K562 (cell line): ENCODE data around the gene TRAP1. TPM values are rescaled to one million over a fixed set of nuclear protein-coding genes. Genes with fewer than 3 reads are reported as not detected.

ENCODE experiments used
- ATAC-seq: fragments of 200-7000 bp; cut with Tn5 transposase; 3 replicates; pipeline ENCODE4 v1.9.1; 2020; ENCODE audit warnings: moderate library complexity
- BruUV-seq: library from RNA; stranded (reverse); fragments of 400-500 nt; replicated peaks from 2 replicates; lab custom pipeline; 2021; lab: Mats Ljungman, UMichigan
- CTCF ChIA-PET: fragments of 300-600 bp; formaldehyde crosslinking; extraction: SDS; loops from one replicate; lab custom pipeline; 2021; ENCODE audit warnings: low intra/inter-chr PET ratio; lab: Yijun Ruan, JAX
- POLR2A ChIA-PET: fragments of 300-600, 350-650 bp; sonication (Branson Sonifier 250); formaldehyde crosslinking; extraction: SDS; loops from one replicate; lab custom pipeline; 2021; ENCODE audit warnings: antibody characterized with exemption, inconsistent platforms; lab: Yijun Ruan, JAX
- DNase-seq, 4 experiments: peaks; one replicate each; pipeline versions ENCODE4 v3.0.0 to v3.0.0-alpha.2; 2011 to 2018; ENCODE audit warnings: low spot score in 3 of 4, mixed read lengths in 3 of 4; ENCODE audit errors: extremely low read depth in 1 of 4
- FAIRE-seq: peaks from 2 replicates; lab custom pipeline; 2011; peaks lifted over from hg19 to GRCh38; lab: Jason Lieb, UNC
- H2AFZ ChIP-seq: 2 replicates; pipeline ENCODE4 v1.6.0; 2011; ENCODE audit warnings: low read depth, low read length, control low read depth, inconsistent platforms
- H3K27ac ChIP-seq: fragments of 200-600 bp; 3 replicates; pipeline ENCODE4 v1.8.0; 2011; ENCODE audit warnings: low read depth, mild to moderate bottlenecking, control low read depth, inconsistent platforms, low read length, moderate library complexity, mixed read lengths; ENCODE audit errors: extremely low read depth
- H3K27me3 ChIP-seq, 2 experiments: fragments of 300-600 bp in 1 of 2; 2 replicates in 1 of 2; 3 replicates in 1 of 2; pipeline versions ENCODE4 v1.6.0 to v1.8.0; 2011; ENCODE audit warnings: inconsistent platforms in 2 of 2, low read length in 2 of 2, mild to moderate bottlenecking in 1 of 2, mixed read lengths in 1 of 2, moderate library complexity in 1 of 2; ENCODE audit not compliant: control insufficient read depth in 2 of 2, insufficient read depth in 2 of 2
- H3K36me3 ChIP-seq: fragments of 300-600 bp; 3 replicates; pipeline ENCODE4 v1.8.0; 2011; ENCODE audit warnings: mild to moderate bottlenecking, low read length, inconsistent platforms; ENCODE audit not compliant: control insufficient read depth, insufficient read depth
- H3K4me1 ChIP-seq, 2 experiments: fragments of 200-600 bp in 1 of 2; replicated peaks in 1 of 2; 2 replicates in 1 of 2; 3 replicates in 1 of 2; pipeline versions ENCODE4 v1.5.1 to v1.8.0; 2011; ENCODE audit warnings: inconsistent platforms in 2 of 2, low read length in 2 of 2, mild to moderate bottlenecking in 1 of 2, mixed read lengths in 1 of 2, moderate library complexity in 1 of 2; ENCODE audit not compliant: control insufficient read depth in 2 of 2, insufficient read depth in 2 of 2
- H3K4me2 ChIP-seq: 2 replicates; pipeline ENCODE4 v1.6.1; 2011; ENCODE audit warnings: low read length, control low read depth, inconsistent platforms, mixed read lengths; ENCODE audit not compliant: insufficient read depth
- H3K4me3 ChIP-seq: fragments of 200-600 bp; sonication (generic), shearing (Covaris generic); 2 replicates; pipeline ENCODE4 v1.5.1; 2016; ENCODE audit warnings: control low read depth, inconsistent platforms
- H3K79me2 ChIP-seq: fragments of 200-600 bp; 3 replicates; pipeline ENCODE4 v1.8.0; 2011; ENCODE audit warnings: low read length, inconsistent platforms; ENCODE audit not compliant: control insufficient read depth, insufficient read depth
- H3K9ac ChIP-seq, 2 experiments: 2 replicates each; pipeline versions ENCODE4 v1.6.0 to v1.6.1; 2011; ENCODE audit warnings: low read depth in 2 of 2, low read length in 2 of 2, control low read depth in 1 of 2, inconsistent platforms in 1 of 2, mild to moderate bottlenecking in 1 of 2, mixed read lengths in 1 of 2; ENCODE audit not compliant: insufficient read depth in 1 of 2
- H3K9me1 ChIP-seq: one replicate; pipeline ENCODE4 v1.6.0; 2011; ENCODE audit warnings: inconsistent platforms, mild to moderate bottlenecking, low read length, moderate library complexity; ENCODE audit not compliant: control insufficient read depth, insufficient read depth
- H3K9me3 ChIP-seq: replicated peaks from 2 replicates; pipeline ENCODE4 v1.5.1; 2011; ENCODE audit warnings: low read depth, low read length, inconsistent platforms; ENCODE audit not compliant: control insufficient read depth, insufficient read depth
- H4K20me1 ChIP-seq: replicated peaks from 2 replicates; pipeline ENCODE4 v1.6.1; 2011; ENCODE audit warnings: low read length, inconsistent platforms, mixed read lengths; ENCODE audit not compliant: control insufficient read depth, insufficient read depth
- ARID2 ChIP-seq: fragments of 450-650 bp; IDR thresholded peaks from 2 replicates; pipeline ENCODE4 v1.6.1; 2017; ENCODE audit warnings: antibody characterized with exemption, mild to moderate bottlenecking
- ERF ChIP-seq: fragments of 450-650 bp; formaldehyde crosslinking; IDR thresholded peaks from 2 replicates; pipeline ENCODE4 v1.4.0; 2020; ENCODE audit warnings: mild to moderate bottlenecking, mixed read lengths
- GABPB2 ChIP-seq: fragments of 250-450 bp; sonication (Bioruptor Pico); conservative IDR thresholded peaks from 2 replicates; pipeline ENCODE4 v1.5.1; 2021; ENCODE audit warnings: mild to moderate bottlenecking
- MBD2 ChIP-seq: sonication (generic); IDR thresholded peaks from 2 replicates; pipeline ENCODE4 v1.6.1; 2016; ENCODE audit warnings: low read depth, borderline replicate concordance
- MIER1 ChIP-seq: fragments of 450-650 bp; IDR thresholded peaks from 2 replicates; pipeline ENCODE4 v1.6.1; 2016; ENCODE audit warnings: antibody characterized with exemption, mild to moderate bottlenecking, low read depth
- TAF1 ChIP-seq: IDR thresholded peaks from 2 replicates; pipeline ENCODE4 v1.6.1; 2011; ENCODE audit warnings: mild to moderate bottlenecking, low read length, moderate library complexity; ENCODE audit not compliant: insufficient read depth, control insufficient read depth, severe bottlenecking; ENCODE audit errors: extremely low read depth
- UBTF ChIP-seq, 2 experiments: IDR thresholded peaks; 2 replicates each; pipeline ENCODE4 v1.6.1; 2012; ENCODE audit warnings: improper control_type of control experiment in 2 of 2, low read depth in 2 of 2, low read length in 2 of 2, borderline replicate concordance in 1 of 2
- ZBTB8A ChIP-seq: fragments of 450-650 bp; IDR thresholded peaks from 2 replicates; pipeline ENCODE4 v1.6.1; 2018; ENCODE audit warnings: mild to moderate bottlenecking, moderate library complexity; ENCODE audit not compliant: partially characterized antibody
- ZNF134 ChIP-seq: fragments of 250-450 bp; sonication (Bioruptor Pico); conservative IDR thresholded peaks from 2 replicates; pipeline ENCODE4 v1.4.0; 2020
- ZNF280B ChIP-seq: fragments of 250-450 bp; sonication (Bioruptor Pico); IDR thresholded peaks from 2 replicates; pipeline ENCODE4 v1.5.1; 2021; ENCODE audit warnings: mild to moderate bottlenecking
- ZNF408 ChIP-seq: fragments of 250-450 bp; sonication (Bioruptor Pico); IDR thresholded peaks from 2 replicates; pipeline ENCODE4 v1.4.0; 2020; ENCODE audit warnings: low read depth, mild to moderate bottlenecking, moderate library complexity
- WGBS: fragments of 100-300 bp; shearing (Covaris generic); methylation state at CpG from one replicate; pipeline ENCODE4 v1.1.6; 2016; ENCODE audit warnings: low coverage, mixed read lengths; ENCODE audit not compliant: insufficient coverage; ENCODE audit errors: missing lambda C conversion rate; 5-methylcytosine and 5-hydroxymethylcytosine counted together
- in situ Hi-C: fragments of 300-500 bp; cut with MboI; formaldehyde crosslinking; loops from 4 replicates; pipeline ENCODE4 v1.15.0; 2018; ENCODE audit warnings: inconsistent platforms, mixed read lengths
- intact Hi-C: fragments of 100-400 bp; cut with micrococcal nuclease; formaldehyde crosslinking; loops from 2 replicates; pipeline ENCODE4 v1.14.2; 2022
- polyA plus RNA-seq, 8 experiments: library from polyadenylated mRNA; depleted of rRNA in 4 of 8; stranded (reverse) in 5 of 8; unstranded in 3 of 8; fragments of >200 nt; fragmentation: Nextera tagmentation in 2 of 8; fragmentation: Illumina TruSeq in 1 of 8; extraction: Ambion mirVana in 2 of 8; extraction: Trizol in 1 of 8; gene quantifications; 2 replicates each; pipeline versions ENCODE4 v1.2.1 to v1.2.3, GENCODE V29; 2011 to 2014; ENCODE audit warnings: inconsistent platforms in 1 of 8, missing spikeins in 1 of 8
- total RNA-seq, 7 experiments: library from RNA; depleted of rRNA in 6 of 7; stranded (reverse); fragments of >200 nt in 6 of 7; fragmentation: Illumina TruSeq in 2 of 7; extraction: Trizol in 2 of 7; gene quantifications; 2 replicates each; pipeline versions ENCODE4 v1.2.1 to v1.2.3, GENCODE V29; 2011 to 2021; ENCODE audit warnings: low replicate concordance in 1 of 7

The TRAP1 gene
- total and polyA plus RNA-seq, 9 of the 15 experiments (the other 6 are each of a cell fraction or from before 2014, with no cell fraction given) = 19.1 to 436 (median 301) TPM

GRCh38 chr16:3759736-3760135 is 42.4 kb upstream of the TRAP1 start (continued):
- TF ChIP-seq ARID2 = no peak
- no peak for TF ChIP-seq MIER1

GRCh38 chr16:3756113-3756512 is 38.8 kb upstream of the TRAP1 start:
- FAIRE-seq (no peak), DNase-seq (no peak), ATAC-seq (no peak)
- in situ Hi-C loops (no loop called here), intact Hi-C loops (no loop called here)
- Histone ChIP-seq H3K9ac (no peak overlapping the region), H3K4me1 (no peaks in the 10 kb centered on the region), H3K79me2 (no peaks in the 10 kb centered on the region), H3K27ac (no peak overlapping the region), H2AFZ (no peak overlapping the region), H3K9me3 (no peaks in the 10 kb centered on the region), H3K27me3 (no peaks in the 10 kb centered on the region), H3K36me3 (peaks cover 48% of the 10 kb centered on the region), H3K4me3 (no peak overlapping the region), H3K9me1 (no peaks in the 10 kb centered on the region), H4K20me1 (no peaks in the 10 kb centered on the region), H3K4me2 (no peak overlapping the region)
- TF ChIP-seq ERF (CRISPR knock-in tag) (no peak), ZBTB8A (no peak), ZNF408 (CRISPR knock-in tag) (no peak)
- no TSS peak for BruUV-seq
- POLR2A ChIA-PET = interaction anchor here (0.6 to 0.9 kb wide), 3 partner anchors 15 to 58 kb away, joined by 3 read pairs; no protein-coding TSS in a partner anchor
- 92% methylated on average over 9 of the region's 9 CpGs for WGBS
- CTCF ChIA-PET = no interaction called here

GRCh38 chr16:3755249-3755648 is 37.9 kb upstream of the TRAP1 start:
- intact Hi-C loops = no loop called here
- no peak overlapping the region for H3K4me3 ChIP-seq
- ChIA-PET CTCF (no interaction called here), POLR2A (interaction anchor here (0.9 to 1.0 kb wide), 3 partner anchors 9 to 24 kb away, joined by 3 read pairs; no protein-coding TSS in a partner anchor)
- H3K9me3 ChIP-seq = no peaks in the 10 kb centered on the region
- H4K20me1 ChIP-seq = no peaks in the 10 kb centered on the region
- no peak for ATAC-seq
- H3K79me2 ChIP-seq = no peaks in the 10 kb centered on the region
- no peaks in the 10 kb centered on the region for H3K27me3 ChIP-seq
- no peak for FAIRE-seq
- H3K9ac ChIP-seq = no peak overlapping the region
- H3K36me3 ChIP-seq = peaks cover 54% of the 10 kb centered on the region
- in situ Hi-C loops = no loop called here
- no peak for DNase-seq
- no peak overlapping the region for H3K4me2 ChIP-seq
- H2AFZ ChIP-seq = no peak overlapping the region
- BruUV-seq = no TSS peak
- no peaks in the 10 kb centered on the region for H3K4me1 ChIP-seq
- no peaks in the 10 kb centered on the region for H3K9me1 ChIP-seq
- no peak overlapping the region for H3K27ac ChIP-seq
- WGBS = 87% methylated on average over 4 of the region's 4 CpGs
- no peak for TF ChIP-seq UBTF (IDR thresholded peaks at IDR 0.05; ENCODE audit: borderline replicate concordance in 1 of 2, low read depth in 2 of 2, low read length in 2 of 2)
- no peak for TF ChIP-seq MBD2
- no peak for TF ChIP-seq ZNF134 (CRISPR knock-in tag)
- TF ChIP-seq TAF1 = no peak
- no peak for TF ChIP-seq ZNF280B
- TF ChIP-seq GABPB2 (CRISPR knock-in tag) = no peak
